HEK293T (cell line): ENCODE results near the gene SYNPR.

Source experiments
- BHLHE40 ChIP-seq: fragments of 450-650 bp; IDR thresholded peaks from 2 replicates; pipeline ENCODE4 v1.6.1; 2016; ENCODE audit warnings: mild to moderate bottlenecking, moderate library complexity, borderline replicate concordance
- ELF4 ChIP-seq: fragments of 450-650 bp; IDR thresholded peaks from 2 replicates; pipeline ENCODE4 v1.6.1; 2017; ENCODE audit warnings: antibody characterized with exemption
- FOXA1 ChIP-seq: fragments of 450-650 bp; IDR thresholded peaks from 2 replicates; pipeline ENCODE4 v1.6.1; 2016; ENCODE audit warnings: mild to moderate bottlenecking
- FOXK2 ChIP-seq: fragments of 450-650 bp; IDR thresholded peaks from 2 replicates; pipeline ENCODE4 v1.6.1; 2016; ENCODE audit warnings: mild to moderate bottlenecking
- FOXM1 ChIP-seq: fragments of 450-650 bp; IDR thresholded peaks from 2 replicates; pipeline ENCODE4 v1.6.1; 2017; ENCODE audit warnings: mild to moderate bottlenecking, borderline replicate concordance
- HDGF ChIP-seq: fragments of 450-650 bp; IDR thresholded peaks from 2 replicates; pipeline ENCODE4 v1.6.1; 2017; ENCODE audit warnings: antibody characterized with exemption, borderline replicate concordance
- NFRKB ChIP-seq: fragments of 450-650 bp; IDR thresholded peaks from 2 replicates; pipeline ENCODE4 v1.6.1; 2016; ENCODE audit warnings: mild to moderate bottlenecking, moderate library complexity
- PKNOX1 ChIP-seq: fragments of 450-650 bp; IDR thresholded peaks from 2 replicates; pipeline ENCODE4 v1.6.1; 2016
- SP1 ChIP-seq: fragments of 450-650 bp; IDR thresholded peaks from 2 replicates; pipeline ENCODE4 v1.6.1; 2017
- SUZ12 ChIP-seq: fragments of 450-650 bp; IDR thresholded peaks from 2 replicates; pipeline ENCODE4 v1.6.1; 2016; ENCODE audit warnings: mild to moderate bottlenecking
- ZNF384 ChIP-seq: fragments of 450-650 bp; IDR thresholded peaks from 2 replicates; pipeline ENCODE4 v1.6.1; 2016

- TF ChIP-seq ZNF384 (no peak), HDGF (no peak), FOXA1 (no peak), FOXM1 (no peak), ELF4 (no peak), SUZ12 (no peak), NFRKB (no peak), SP1 (no peak), BHLHE40 (no peak), PKNOX1 (no peak), FOXK2 (no peak)
These were observed 293.6 kb downstream of the SYNPR start for GRCh38 chr3:63571682-63572081.
